Cardiac fibroblast (primary cell): ENCODE data around the gene KCNQ1.

Experiments used
- DNase-seq, 2 donors: peaks; one replicate each; pipeline versions ENCODE4 v3.0.0 to v3.0.0-alpha.2; 2010; ENCODE audit warnings: low read depth in 2 of 2
- H3K4me3 ChIP-seq, 2 donors: replicated peaks in 1 of 2; 1 replicate in 1 of 2; 2 replicates in 1 of 2; pipeline ENCODE4 v1.5.1; 2011; ENCODE audit warnings: low read depth in 2 of 2, low read length in 2 of 2, mild to moderate bottlenecking in 2 of 2, moderate library complexity in 1 of 2
- TF ChIP-seq, protein P1 (sequence below): IDR thresholded peaks from one replicate; pipeline ENCODE4 v1.5.1; 2011; ENCODE audit warnings: low read depth, mild to moderate bottlenecking, low read length, inconsistent platforms

KCNQ1 gene

DNA sequence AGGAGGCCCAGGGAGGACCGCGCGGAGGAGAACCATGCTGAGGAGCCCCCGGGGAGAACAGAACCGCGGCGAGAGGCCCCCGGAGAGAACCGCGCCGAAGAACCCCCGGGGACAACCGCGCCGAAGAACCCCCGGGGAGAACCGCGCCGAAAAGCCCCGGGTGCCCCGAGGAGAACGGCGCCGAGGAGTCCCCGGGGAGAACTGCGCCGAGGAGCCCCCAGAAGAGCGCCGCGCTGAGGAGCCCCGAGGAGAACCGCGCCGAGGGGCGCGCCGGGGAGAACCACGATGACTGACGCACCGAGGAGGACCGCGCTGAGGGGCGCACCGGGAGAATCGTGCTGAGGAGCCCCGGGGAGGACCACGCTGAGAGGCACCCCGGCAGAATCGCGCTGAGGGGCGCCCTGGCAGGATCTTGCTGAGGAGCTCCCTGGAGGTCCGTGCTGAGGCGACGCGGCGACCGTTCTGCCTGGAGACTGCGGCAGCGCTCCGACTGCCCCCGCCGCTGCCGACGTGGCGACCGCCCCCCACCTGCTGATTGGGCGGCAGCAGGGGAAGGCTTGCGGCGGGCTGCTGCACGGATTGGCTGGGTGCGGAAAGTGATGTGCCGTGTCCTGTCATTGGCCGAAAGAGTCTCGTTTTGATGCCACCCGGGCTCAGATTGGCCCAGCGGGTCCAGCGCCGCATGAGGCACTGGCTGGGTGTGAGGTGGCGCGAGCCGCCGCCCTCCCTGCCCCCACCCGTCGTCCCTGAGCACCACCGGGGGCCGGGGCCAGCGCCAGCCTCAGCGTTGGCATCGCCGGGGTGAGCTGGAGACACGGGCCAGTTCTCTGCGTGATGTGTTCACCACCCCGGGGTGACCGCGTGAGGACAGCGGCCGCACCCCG is 255.0 kb downstream of the KCNQ1 start, which contains the start of gene KCNQ1OT1:
KCNQ1OT1 (minus strand) TSS at position 464 of the 884 bp plus-strand sequence.
- H3K4me3 ChIP-seq = peak within 1 kb of the TSS; percentile 77 to 80
- TF ChIP-seq, protein P1, sequence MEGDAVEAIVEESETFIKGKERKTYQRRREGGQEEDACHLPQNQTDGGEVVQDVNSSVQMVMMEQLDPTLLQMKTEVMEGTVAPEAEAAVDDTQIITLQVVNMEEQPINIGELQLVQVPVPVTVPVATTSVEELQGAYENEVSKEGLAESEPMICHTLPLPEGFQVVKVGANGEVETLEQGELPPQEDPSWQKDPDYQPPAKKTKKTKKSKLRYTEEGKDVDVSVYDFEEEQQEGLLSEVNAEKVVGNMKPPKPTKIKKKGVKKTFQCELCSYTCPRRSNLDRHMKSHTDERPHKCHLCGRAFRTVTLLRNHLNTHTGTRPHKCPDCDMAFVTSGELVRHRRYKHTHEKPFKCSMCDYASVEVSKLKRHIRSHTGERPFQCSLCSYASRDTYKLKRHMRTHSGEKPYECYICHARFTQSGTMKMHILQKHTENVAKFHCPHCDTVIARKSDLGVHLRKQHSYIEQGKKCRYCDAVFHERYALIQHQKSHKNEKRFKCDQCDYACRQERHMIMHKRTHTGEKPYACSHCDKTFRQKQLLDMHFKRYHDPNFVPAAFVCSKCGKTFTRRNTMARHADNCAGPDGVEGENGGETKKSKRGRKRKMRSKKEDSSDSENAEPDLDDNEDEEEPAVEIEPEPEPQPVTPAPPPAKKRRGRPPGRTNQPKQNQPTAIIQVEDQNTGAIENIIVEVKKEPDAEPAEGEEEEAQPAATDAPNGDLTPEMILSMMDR = no peak
- DNase-seq = peak; percentile 91 to 95

DNA sequence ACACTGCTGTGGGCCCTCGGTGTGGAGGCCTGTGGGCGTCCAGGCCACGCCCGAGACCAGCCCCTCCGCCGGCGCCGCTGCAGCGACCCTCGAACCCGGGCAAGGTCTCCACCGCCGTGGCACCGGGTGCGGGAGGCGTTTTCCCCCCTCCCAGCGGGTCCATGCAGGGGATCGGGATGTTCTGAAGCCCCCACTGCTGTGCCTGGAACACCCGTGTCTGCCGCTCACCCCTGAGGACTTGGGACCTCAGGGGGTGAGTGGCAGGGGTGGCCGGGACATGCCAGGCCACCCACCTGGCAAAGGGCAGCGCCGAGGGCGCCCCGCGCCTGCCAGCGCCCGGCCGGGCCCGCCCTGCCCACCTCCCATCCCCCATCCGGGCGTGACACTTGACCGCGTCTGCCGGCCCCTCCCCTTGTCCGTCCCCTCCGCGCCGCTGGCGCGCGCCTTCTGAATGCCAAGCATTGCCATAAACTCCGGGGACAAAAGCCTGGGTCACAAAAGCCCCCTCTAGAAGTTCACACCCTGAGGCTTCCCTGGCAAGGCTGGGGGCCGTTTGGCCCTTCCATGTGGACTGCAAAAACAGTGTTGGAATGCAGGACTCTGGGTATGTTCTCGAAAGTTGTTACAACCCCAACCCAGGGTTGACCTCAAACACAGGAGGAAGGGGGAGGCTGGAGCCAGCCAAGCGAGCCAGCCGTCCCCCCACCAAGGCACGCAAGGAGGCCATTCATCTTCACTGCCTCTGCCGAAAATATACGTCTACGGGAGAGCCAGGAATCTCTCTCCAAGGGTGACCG is 255.8 kb downstream of the KCNQ1 start:
- TF ChIP-seq, protein P1 = no peak

DNA sequence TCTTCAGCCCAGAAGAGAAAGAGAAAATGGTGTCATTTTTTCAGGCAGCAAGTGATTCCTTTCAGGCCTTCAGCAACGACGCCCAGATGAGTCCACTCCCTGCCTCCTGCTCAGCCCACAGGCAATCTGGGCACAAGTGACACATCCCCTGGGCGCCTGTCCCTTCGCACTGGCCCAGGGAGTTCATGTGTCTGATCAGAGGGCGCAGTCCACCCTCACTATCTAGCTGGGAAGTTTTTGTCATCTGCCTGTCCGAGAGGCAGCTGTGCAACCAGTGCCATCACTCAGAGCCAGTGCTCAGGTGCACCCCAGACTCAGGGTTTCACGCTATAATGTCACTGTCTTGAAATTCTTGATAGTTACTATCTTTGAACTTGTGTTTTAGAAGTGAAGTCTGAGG is 256.4 kb downstream of the KCNQ1 start:
- DNase-seq = no peak
- TF ChIP-seq, protein P1 = no peak
- H3K4me3 ChIP-seq = no peak overlapping the region

More for the DNA sequence above, 255.8 kb downstream of the KCNQ1 start:
- H3K4me3 ChIP-seq = peak overlapping the region; percentile 46 to 64
- DNase-seq = peak; percentile 25

DNA sequence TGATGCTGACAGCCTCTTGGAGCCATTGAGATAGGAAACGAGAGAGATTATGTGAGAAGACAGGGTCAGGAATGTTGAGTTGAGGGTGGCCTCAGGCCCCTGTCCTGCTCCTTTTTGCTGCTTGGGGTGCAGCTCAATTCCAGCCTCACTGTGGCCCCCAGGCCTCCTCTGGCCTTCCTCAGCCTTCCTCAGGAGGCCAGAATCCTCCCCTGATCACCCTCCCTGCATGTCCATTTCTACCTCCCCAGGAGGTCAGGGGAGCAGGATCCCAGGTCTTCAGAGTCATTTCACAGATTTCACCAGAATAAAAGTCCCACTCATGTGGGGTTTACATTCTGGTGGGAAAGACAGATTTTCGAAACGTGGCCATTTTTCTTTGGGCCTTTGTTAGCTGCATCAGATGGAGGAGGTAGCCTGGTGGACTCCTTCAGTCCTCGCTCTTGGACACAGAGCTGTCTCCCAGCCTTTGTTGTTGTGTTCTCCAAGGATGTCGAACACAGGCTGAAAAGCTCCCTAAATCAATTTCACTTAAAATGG is 257.2 kb downstream of the KCNQ1 start:
- DNase-seq = no peak
- TF ChIP-seq, protein P1 = no peak
- no peak overlapping the region for H3K4me3 ChIP-seq

DNA sequence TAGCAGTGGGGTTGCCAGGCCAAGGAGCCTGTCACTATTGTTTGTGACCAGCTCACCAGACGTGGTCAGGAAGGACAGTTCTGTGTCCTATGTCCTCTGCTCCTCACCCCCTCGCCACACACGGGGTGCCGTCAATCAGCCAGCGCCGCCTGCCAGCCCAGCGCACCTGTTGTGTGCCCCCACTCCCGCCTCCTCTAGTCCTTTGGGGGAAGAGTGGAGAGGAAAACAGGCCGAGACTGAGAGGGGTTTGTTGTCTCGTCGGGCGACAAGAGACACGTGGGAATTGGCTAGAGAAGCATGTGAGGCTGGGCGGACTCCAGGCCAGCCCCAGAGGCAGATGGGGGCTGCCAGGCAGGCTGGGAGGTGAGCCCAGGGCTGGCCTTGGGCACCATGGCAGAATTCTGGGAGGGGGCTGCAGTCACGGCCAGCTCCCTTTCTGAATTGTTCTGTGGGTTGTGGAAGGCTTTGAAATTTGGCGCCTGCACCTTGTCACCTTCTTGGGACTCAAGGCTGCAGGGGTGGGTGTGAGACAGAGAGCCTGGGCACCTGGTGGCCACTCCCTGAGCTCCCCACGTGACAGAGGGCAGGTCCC is 258.1 kb downstream of the KCNQ1 start:
- no peak overlapping the region for H3K4me3 ChIP-seq
- TF ChIP-seq, protein P1 = no peak
- no peak for DNase-seq

DNA sequence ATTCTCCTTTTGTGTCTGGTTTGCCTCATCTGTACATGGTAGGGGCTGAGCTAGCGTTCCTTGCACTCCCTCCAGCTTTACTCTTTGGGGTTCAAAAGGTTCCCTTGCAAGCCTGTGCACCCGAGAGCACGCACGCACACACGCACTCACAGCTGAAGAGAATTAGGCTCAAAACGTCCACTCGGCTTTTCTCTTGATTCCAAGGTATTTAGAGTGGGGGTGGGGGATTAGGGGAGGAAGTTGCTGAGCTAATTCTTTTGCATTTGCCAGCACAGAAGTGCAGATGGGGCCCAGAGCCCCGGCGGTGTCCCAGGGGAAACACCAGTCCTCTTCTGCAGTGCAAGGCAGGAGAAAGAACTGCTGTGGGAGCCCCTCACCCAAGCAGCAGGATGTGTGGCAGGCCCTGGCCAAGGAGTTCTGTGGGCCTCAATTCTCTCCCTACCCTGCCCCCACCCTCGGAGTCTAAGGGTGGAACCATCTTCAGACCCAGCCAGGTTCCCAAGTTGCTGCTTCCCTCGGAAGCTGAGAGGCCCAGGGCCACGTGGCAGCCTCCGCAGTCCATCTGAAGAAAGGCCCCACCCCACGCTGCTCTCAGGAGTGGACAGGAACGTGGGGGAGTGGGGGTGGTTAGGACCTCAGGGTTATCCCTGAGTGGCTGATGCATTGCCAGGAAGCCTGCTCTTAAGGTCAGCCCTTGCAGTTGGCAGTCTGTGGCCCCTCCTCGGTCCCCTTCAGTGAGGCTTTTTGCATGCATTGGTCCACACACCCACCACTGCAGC is 258.7 kb downstream of the KCNQ1 start:
- DNase-seq = peak in 1 of 2 donors; percentile 67
- H3K4me3 ChIP-seq = no peak overlapping the region
- TF ChIP-seq, protein P1 = no peak
